Mammary epithelial cell (primary cell): ENCODE results near the gene DLK2.

ENCODE experiments used
- EZH2 ChIP-seq: IDR thresholded peaks from 2 replicates; pipeline ENCODE4 v1.6.1; 2012; ENCODE audit warnings: low read length, inconsistent platforms, borderline replicate concordance
- TF ChIP-seq, protein P1 (sequence below), 2 donors: IDR thresholded peaks in 1 of 2; conservative IDR thresholded peaks in 1 of 2; 2 replicates each; pipeline ENCODE4 v1.5.1; 2011 to 2012; ENCODE audit warnings: inconsistent platforms in 2 of 2, low read length in 2 of 2, mild to moderate bottlenecking in 2 of 2, control low read depth in 1 of 2, low read depth in 1 of 2; ENCODE audit not compliant: insufficient read depth in 1 of 2; ENCODE audit errors: extremely low read depth in 1 of 2

DNA sequence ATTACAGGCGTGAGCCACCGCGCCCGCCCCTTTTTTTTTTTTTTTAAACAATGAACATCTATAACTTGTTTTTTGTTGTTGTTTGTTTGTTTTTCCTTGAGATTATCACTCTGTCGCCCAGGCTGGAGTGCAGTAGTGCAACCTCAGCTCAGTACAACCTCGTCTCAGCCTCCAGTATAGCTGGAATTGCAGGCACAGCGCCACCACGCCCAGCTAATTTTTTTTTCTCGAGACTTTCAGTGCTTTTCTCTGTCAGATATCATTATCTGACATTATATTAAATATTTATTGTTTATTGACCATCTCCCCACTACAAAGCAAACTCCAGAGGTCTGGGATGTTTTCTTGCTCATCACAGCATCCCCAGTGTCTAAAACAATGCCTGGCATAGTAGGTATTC is 2.3 kb upstream of the DLK2 start:
- TF ChIP-seq EZH2: no peak
- TF ChIP-seq, protein P1, sequence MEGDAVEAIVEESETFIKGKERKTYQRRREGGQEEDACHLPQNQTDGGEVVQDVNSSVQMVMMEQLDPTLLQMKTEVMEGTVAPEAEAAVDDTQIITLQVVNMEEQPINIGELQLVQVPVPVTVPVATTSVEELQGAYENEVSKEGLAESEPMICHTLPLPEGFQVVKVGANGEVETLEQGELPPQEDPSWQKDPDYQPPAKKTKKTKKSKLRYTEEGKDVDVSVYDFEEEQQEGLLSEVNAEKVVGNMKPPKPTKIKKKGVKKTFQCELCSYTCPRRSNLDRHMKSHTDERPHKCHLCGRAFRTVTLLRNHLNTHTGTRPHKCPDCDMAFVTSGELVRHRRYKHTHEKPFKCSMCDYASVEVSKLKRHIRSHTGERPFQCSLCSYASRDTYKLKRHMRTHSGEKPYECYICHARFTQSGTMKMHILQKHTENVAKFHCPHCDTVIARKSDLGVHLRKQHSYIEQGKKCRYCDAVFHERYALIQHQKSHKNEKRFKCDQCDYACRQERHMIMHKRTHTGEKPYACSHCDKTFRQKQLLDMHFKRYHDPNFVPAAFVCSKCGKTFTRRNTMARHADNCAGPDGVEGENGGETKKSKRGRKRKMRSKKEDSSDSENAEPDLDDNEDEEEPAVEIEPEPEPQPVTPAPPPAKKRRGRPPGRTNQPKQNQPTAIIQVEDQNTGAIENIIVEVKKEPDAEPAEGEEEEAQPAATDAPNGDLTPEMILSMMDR (conservative IDR thresholded peaks at IDR 0.05 in 1 of 2, IDR thresholded peaks at IDR 0.05 in 1 of 2; ENCODE audit: extremely low read depth in 1 of 2, insufficient read depth in 1 of 2, low read depth in 1 of 2, low read length in 2 of 2): no peak
